NB4 (cell line): ENCODE measurements around the gene ANKRD13D.
A peak's percentile ranks its signal among the peaks of the same experiment; 100 is the strongest.

Experiments
- DNase-seq: peaks from one replicate; pipeline ENCODE4 v3.0.0; 2010; ENCODE audit warnings: low read depth
- H3K4me3 ChIP-seq: one replicate; pipeline ENCODE4 v1.5.1; 2011; ENCODE audit warnings: mild to moderate bottlenecking, low read depth, low read length, moderate library complexity
- CTCF ChIP-seq: IDR thresholded peaks from one replicate; pipeline ENCODE4 v1.5.1; 2012; ENCODE audit warnings: low read depth, low read length
- MAX ChIP-seq: IDR thresholded peaks from 2 replicates; pipeline ENCODE4 v1.6.1; 2011; ENCODE audit warnings: low read depth, low read length
- MYC ChIP-seq: IDR thresholded peaks from 2 replicates; pipeline ENCODE4 v1.6.1; 2011; ENCODE audit warnings: low read depth, low read length
- POLR2A ChIP-seq: IDR thresholded peaks from 2 replicates; pipeline ENCODE4 v1.6.1; 2011; ENCODE audit warnings: mild to moderate bottlenecking; ENCODE audit not compliant: insufficient read length; ENCODE audit errors: extremely low read depth

The ANKRD13D gene

GRCh38 chr11:67288452-67289225 is 464 bp upstream of the ANKRD13D start:
- peak; percentile 100 for DNase-seq
- H3K4me3 ChIP-seq: peak overlapping the region; percentile 66
- TF ChIP-seq CTCF: peak; percentile 37
- TF ChIP-seq POLR2A: peak; percentile 85
- TF ChIP-seq MAX: peak; percentile 56; the same call in 1 of the 2 replicates
- TF ChIP-seq MYC: peak; percentile 91

GRCh38 chr11:67289651-67290479 is 762 bp downstream of the ANKRD13D start:
- H3K4me3 ChIP-seq: peak overlapping the region; percentile 91
- no peak for DNase-seq
- TF ChIP-seq MAX (no peak), CTCF (no peak)

GRCh38 chr11:67290801-67291200 is 1.7 kb downstream of the ANKRD13D start:
- peak overlapping the region; percentile 91 for H3K4me3 ChIP-seq
- TF ChIP-seq MAX (no peak), CTCF (no peak), POLR2A (no peak), MYC (no peak)

GRCh38 chr11:67291481-67292381 is 2.6 kb downstream of the ANKRD13D start:
- no peak for DNase-seq
- TF ChIP-seq CTCF: no peak
- TF ChIP-seq POLR2A: peak; percentile 16
- TF ChIP-seq MAX: no peak
- H3K4me3 ChIP-seq: peak overlapping the region; percentile 91

More at GRCh38 chr11:67290801-67291200, 1.7 kb downstream of the ANKRD13D start:
- no peak for DNase-seq

- TF ChIP-seq CTCF: no peak
- no peak for TF ChIP-seq MAX
- TF ChIP-seq MYC: no peak
- TF ChIP-seq POLR2A: no peak
- H3K4me3 ChIP-seq: peak overlapping the region; percentile 91
- DNase-seq: no peak
Observed at GRCh38 chr11:67292671-67293070, 3.6 kb downstream of the ANKRD13D start.
